Cardiac muscle cell (in vitro differentiated cells and primary cell): ENCODE measurements around the gene COL25A1. TPM values are rescaled to one million over a fixed set of nuclear protein-coding genes. Genes with fewer than 3 reads are reported as not detected.

ENCODE experiments used
- DNase-seq, 2 donors: peaks; one replicate each; pipeline versions ENCODE4 v3.0.0 to v3.0.0-alpha.2; 2010 to 2017; ENCODE audit warnings: low read depth in 1 of 2, low spot score in 1 of 2
- H3K27ac ChIP-seq: fragments of 200-600 bp; sonication (generic); 2 replicates; pipeline ENCODE4 v1.5.1; 2016
- H3K27me3 ChIP-seq: fragments of 200-600 bp; sonication (generic); 2 replicates; pipeline ENCODE4 v1.6.0; 2016; ENCODE audit warnings: control low read depth
- H3K36me3 ChIP-seq: fragments of 200-600 bp; sonication (generic); 2 replicates; pipeline ENCODE4 v1.5.1; 2016; ENCODE audit warnings: control low read depth
- H3K4me1 ChIP-seq: fragments of 200-600 bp; sonication (generic); 2 replicates; pipeline ENCODE4 v1.8.1; 2017; ENCODE audit warnings: low read depth, mild to moderate bottlenecking, mixed run types
- H3K4me3 ChIP-seq: fragments of 200-600 bp; sonication (generic); 2 replicates; pipeline ENCODE4 v1.5.1; 2016; ENCODE audit warnings: mild to moderate bottlenecking
- H3K9me3 ChIP-seq: fragments of 200-600 bp; sonication (generic); 2 replicates; pipeline ENCODE4 v1.5.1; 2017; ENCODE audit warnings: low read depth, mild to moderate bottlenecking, control low read depth
- polyA plus RNA-seq: library from polyadenylated mRNA; unstranded; fragments of >200 nt; fragmentation: Nextera tagmentation; extraction: Ambion mirVana; gene quantifications from 2 replicates; pipeline ENCODE4 v1.2.1, GENCODE V29; 2016
- total RNA-seq: library from RNA; depleted of rRNA; stranded (reverse); fragments of >200 nt; gene quantifications from 2 replicates; pipeline ENCODE4 v1.2.3, GENCODE V29; 2016
- TF ChIP-seq, protein P1 (sequence below): IDR thresholded peaks from 2 replicates; pipeline ENCODE4 v1.5.1; 2012; ENCODE audit warnings: low read depth, mild to moderate bottlenecking, low read length

COL25A1 gene
- total and polyA plus RNA-seq, 2 experiments from 2014 or later = 3.5 to 8.4 TPM

GRCh38 chr4:108796173-108796572 lies 506.3 kb downstream of the COL25A1 start:
- Histone ChIP-seq H3K4me3 (no peak overlapping the region), H3K27me3 (no peaks in the 10 kb centered on the region), H3K9me3 (no peaks in the 10 kb centered on the region), H3K4me1 (no peaks in the 10 kb centered on the region), H3K36me3 (no peaks in the 10 kb centered on the region), H3K27ac (no peak overlapping the region)
- no peak for DNase-seq
- TF ChIP-seq, protein P1, sequence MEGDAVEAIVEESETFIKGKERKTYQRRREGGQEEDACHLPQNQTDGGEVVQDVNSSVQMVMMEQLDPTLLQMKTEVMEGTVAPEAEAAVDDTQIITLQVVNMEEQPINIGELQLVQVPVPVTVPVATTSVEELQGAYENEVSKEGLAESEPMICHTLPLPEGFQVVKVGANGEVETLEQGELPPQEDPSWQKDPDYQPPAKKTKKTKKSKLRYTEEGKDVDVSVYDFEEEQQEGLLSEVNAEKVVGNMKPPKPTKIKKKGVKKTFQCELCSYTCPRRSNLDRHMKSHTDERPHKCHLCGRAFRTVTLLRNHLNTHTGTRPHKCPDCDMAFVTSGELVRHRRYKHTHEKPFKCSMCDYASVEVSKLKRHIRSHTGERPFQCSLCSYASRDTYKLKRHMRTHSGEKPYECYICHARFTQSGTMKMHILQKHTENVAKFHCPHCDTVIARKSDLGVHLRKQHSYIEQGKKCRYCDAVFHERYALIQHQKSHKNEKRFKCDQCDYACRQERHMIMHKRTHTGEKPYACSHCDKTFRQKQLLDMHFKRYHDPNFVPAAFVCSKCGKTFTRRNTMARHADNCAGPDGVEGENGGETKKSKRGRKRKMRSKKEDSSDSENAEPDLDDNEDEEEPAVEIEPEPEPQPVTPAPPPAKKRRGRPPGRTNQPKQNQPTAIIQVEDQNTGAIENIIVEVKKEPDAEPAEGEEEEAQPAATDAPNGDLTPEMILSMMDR = no peak

- Histone ChIP-seq H3K4me1 (no peaks in the 10 kb centered on the region), H3K9me3 (no peaks in the 10 kb centered on the region), H3K4me3 (no peak overlapping the region), H3K36me3 (no peaks in the 10 kb centered on the region), H3K27me3 (no peaks in the 10 kb centered on the region), H3K27ac (no peak overlapping the region)
- no peak for DNase-seq
- TF ChIP-seq, protein P1 = no peak
Observed at GRCh38 chr4:108795733-108796132, 506.7 kb downstream of the COL25A1 start.

GRCh38 chr4:108794136-108794535 lies 508.3 kb downstream of the COL25A1 start:
- no peaks in the 10 kb centered on the region for H3K36me3 ChIP-seq
- H3K9me3 ChIP-seq = no peaks in the 10 kb centered on the region
- H3K4me3 ChIP-seq = no peak overlapping the region
- no peaks in the 10 kb centered on the region for H3K4me1 ChIP-seq
- TF ChIP-seq, protein P1 = no peak
- H3K27ac ChIP-seq = no peak overlapping the region
- H3K27me3 ChIP-seq = no peaks in the 10 kb centered on the region
- DNase-seq = peak in 1 of 2 donors; percentile 16

DNA sequence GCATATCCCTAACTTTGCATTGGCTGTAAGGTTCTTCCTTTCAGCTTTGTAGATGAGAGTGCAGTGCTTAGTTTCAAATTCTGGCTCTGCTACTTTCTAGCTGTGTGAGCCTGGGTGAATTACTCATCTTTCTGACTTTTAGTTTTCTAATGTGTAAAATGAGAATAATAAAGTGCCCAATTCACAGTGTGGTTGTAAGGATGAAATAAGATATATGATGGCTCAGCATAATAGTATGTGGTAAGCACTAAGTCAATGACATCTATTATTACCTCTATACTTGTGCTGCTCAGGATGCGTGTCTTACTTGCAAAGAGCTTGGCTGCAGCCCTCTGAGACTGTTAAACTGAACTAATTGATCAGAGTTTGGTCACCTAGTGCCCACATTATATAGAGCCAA lies 509.0 kb downstream of the COL25A1 start:
- no peaks in the 10 kb centered on the region for H3K36me3 ChIP-seq
- no peak for DNase-seq

GRCh38 chr4:108788731-108789130 lies 513.7 kb downstream of the COL25A1 start:
- TF ChIP-seq, protein P1 = no peak
- no peak overlapping the region for H3K27ac ChIP-seq
- no peak for DNase-seq
- no peak overlapping the region for H3K4me3 ChIP-seq
- no peaks in the 10 kb centered on the region for H3K9me3 ChIP-seq
- no peaks in the 10 kb centered on the region for H3K27me3 ChIP-seq
- H3K36me3 ChIP-seq = no peaks in the 10 kb centered on the region
- H3K4me1 ChIP-seq = no peaks in the 10 kb centered on the region

More for the DNA sequence above, 509.0 kb downstream of the COL25A1 start:
- TF ChIP-seq, protein P1 = no peak
- Histone ChIP-seq H3K4me3 (no peak overlapping the region), H3K27me3 (no peaks in the 10 kb centered on the region), H3K4me1 (no peaks in the 10 kb centered on the region), H3K9me3 (no peaks in the 10 kb centered on the region), H3K27ac (no peak overlapping the region)

DNA sequence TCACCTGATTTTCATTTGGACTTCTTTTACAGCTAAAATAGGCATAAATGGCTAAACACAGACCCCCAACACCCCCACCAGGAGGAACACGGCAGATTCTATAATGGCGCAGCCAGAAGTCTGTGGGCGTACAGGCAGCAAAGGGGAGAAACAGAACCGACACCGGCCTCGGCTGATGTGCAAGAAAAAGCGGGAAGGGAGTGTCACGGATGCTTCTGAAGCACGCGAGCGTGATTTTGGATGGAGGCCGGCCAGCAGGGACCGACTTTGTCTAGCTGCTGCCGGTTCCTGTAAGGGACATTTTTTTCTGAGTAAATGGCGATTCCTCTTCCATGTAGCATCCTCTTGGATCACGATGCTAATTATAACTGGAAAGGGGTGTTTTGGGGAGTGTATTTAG lies 514.7 kb downstream of the COL25A1 start:
- no peaks in the 10 kb centered on the region for H3K4me1 ChIP-seq
- TF ChIP-seq, protein P1 = no peak
- no peaks in the 10 kb centered on the region for H3K9me3 ChIP-seq
- no peaks in the 10 kb centered on the region for H3K27me3 ChIP-seq
- no peak for DNase-seq
- no peaks in the 10 kb centered on the region for H3K36me3 ChIP-seq
- no peak overlapping the region for H3K27ac ChIP-seq
- H3K4me3 ChIP-seq = no peak overlapping the region
